Neutrophil (primary cell): ENCODE measurements around the gene C14orf180.

Source experiments
- H3K27ac ChIP-seq: fragments of 200-600 bp; sonication (generic); 2 replicates; pipeline ENCODE4 v1.5.1; 2016; ENCODE audit warnings: mild to moderate bottlenecking, moderate library complexity
- H3K27me3 ChIP-seq: fragments of 200-600 bp; sonication (generic); 2 replicates; pipeline ENCODE4 v1.6.0; 2016; ENCODE audit warnings: mild to moderate bottlenecking
- H3K36me3 ChIP-seq: fragments of 200-600 bp; sonication (generic); 2 replicates; pipeline ENCODE4 v1.5.1; 2017
- H3K4me1 ChIP-seq, 2 experiments: fragments of 200-600 bp in 1 of 2; sonication (generic) in 1 of 2; 1 replicate in 1 of 2; 2 replicates in 1 of 2; pipeline versions ENCODE4 v1.5.1 to v1.6.1; 2013 to 2016; ENCODE audit warnings: low read depth in 1 of 2, low read length in 1 of 2, mild to moderate bottlenecking in 1 of 2, moderate library complexity in 1 of 2; ENCODE audit not compliant: control insufficient read depth in 1 of 2, insufficient read depth in 1 of 2
- H3K4me3 ChIP-seq, 2 experiments: fragments of 200-600 bp in 1 of 2; sonication (generic) in 1 of 2; 1 replicate in 1 of 2; 2 replicates in 1 of 2; pipeline ENCODE4 v1.5.1; 2013 to 2016; ENCODE audit warnings: low read depth in 1 of 2, low read length in 1 of 2, mild to moderate bottlenecking in 1 of 2, moderate library complexity in 1 of 2
- H3K9me3 ChIP-seq: fragments of 200-600 bp; sonication (generic); 2 replicates; pipeline ENCODE4 v1.5.1; 2016
- TF ChIP-seq, protein P1 (sequence below): fragments of 200-600 bp; sonication (generic); IDR thresholded peaks from 2 replicates; pipeline ENCODE4 v1.5.1; 2016; ENCODE audit warnings: antibody characterized with exemption

The C14orf180 gene

DNA sequence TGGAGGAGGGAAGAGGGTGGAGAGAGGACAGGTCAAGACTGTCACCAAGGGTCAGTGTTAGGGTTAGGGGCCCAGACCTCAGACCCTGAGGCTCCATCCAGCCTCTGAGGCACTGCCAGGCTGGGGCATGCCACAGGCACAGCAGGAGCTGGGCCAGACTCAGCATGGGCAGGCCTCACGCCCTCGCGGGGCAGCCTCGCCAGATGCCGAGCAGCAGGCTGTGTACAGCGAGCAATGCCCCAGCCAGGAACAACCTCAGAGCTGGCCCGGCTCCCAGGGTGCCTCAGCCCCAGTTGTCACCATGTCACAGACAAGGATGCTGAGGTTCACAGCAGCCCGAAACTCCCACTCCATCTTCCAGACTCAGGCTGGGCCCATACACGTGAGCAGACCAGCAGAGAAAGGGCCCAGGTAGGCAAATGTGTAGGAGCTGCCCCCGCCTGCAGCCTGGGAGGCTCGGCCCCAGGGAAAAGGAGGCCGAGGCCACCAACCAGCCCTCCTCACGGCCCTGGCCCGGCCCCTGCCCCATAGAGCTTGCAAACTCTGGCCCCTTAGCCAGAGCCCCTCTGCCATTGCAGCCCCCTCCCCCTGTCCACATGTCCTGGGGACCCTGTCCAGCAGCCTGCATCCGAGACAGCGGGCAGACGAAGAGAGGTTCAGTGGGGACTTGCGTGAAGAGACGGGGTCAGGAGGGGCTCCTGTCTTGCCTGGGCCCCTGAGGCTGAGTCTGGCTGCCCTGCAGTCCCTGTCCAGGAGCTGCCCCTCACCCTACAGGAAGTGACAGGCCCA lies 7.5 kb downstream of the C14orf180 start:
- Histone ChIP-seq H3K4me1 (no peaks in the 10 kb centered on the region), H3K36me3 (no peaks in the 10 kb centered on the region), H3K27ac (no peak overlapping the region), H3K27me3 (peaks cover 4% of the 10 kb centered on the region), H3K9me3 (no peaks in the 10 kb centered on the region), H3K4me3 (no peak overlapping the region)
- TF ChIP-seq, protein P1, sequence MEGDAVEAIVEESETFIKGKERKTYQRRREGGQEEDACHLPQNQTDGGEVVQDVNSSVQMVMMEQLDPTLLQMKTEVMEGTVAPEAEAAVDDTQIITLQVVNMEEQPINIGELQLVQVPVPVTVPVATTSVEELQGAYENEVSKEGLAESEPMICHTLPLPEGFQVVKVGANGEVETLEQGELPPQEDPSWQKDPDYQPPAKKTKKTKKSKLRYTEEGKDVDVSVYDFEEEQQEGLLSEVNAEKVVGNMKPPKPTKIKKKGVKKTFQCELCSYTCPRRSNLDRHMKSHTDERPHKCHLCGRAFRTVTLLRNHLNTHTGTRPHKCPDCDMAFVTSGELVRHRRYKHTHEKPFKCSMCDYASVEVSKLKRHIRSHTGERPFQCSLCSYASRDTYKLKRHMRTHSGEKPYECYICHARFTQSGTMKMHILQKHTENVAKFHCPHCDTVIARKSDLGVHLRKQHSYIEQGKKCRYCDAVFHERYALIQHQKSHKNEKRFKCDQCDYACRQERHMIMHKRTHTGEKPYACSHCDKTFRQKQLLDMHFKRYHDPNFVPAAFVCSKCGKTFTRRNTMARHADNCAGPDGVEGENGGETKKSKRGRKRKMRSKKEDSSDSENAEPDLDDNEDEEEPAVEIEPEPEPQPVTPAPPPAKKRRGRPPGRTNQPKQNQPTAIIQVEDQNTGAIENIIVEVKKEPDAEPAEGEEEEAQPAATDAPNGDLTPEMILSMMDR, result no peak

DNA sequence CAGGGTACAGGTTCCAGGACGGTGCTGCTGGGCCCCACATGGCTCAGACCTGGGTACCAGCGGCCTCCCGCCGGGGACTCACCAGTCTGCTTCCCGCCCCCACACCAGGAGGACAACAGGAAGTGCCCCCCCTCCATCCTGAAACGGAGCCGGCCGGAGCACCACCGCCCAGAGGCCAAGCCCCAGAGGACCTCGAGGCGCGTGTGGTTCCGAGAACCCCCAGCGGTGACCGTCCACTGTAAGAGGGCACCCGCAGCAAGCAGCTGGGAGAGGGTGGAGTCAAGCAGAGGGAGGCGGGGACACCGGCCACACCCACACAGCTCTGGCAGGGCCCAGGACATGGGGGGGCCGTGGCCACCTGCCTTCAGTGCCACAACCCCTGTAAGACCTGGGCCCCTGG lies 8.1 kb downstream of the C14orf180 start:
- Histone ChIP-seq H3K27ac (no peak overlapping the region), H3K27me3 (peaks cover 4% of the 10 kb centered on the region)
- TF ChIP-seq, protein P1, result no peak

DNA sequence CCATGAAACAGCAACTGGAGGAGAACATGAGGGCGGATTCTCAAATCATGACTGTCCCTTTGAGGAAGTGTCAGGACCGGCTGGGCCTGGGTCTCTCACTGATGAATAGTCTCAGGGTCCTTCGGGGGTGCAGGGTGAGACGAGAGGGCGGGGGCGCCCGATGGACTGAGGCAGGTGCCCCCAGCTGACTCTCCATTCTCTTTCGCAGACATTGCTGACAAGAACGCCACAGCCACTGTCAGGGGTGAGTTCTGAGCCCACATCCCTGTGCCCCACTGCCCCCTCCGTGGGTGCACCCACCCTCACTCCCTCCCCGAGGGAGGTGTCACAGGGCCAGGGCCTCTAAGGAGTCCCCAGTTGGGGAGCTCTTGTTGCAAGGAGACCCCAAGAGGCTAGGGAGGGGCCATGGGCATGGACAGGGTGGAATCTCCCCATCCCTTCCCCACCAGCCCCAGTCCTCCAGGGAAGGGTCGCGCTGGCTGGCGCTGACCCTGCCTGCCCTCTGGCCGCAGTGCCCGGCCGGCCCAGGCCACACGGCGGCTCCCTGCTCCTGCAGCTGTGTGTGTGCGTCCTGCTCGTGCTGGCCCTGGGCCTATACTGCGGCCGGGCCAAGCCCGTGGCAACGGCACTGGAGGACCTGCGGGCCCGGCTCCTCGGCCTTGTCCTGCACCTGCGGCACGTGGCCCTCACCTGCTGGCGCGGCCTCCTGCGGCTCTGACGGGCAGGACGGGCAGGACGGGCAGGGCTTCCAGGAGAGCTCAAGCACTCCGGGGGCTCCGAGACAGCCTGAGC lies 8.7 kb downstream of the C14orf180 start:
- Histone ChIP-seq H3K36me3 (no peaks in the 10 kb centered on the region), H3K4me1 (no peaks in the 10 kb centered on the region), H3K27ac (no peak overlapping the region), H3K27me3 (peaks cover 4% of the 10 kb centered on the region), H3K9me3 (no peaks in the 10 kb centered on the region), H3K4me3 (no peak overlapping the region)
- TF ChIP-seq, protein P1, result no peak

More for the DNA sequence above, 8.1 kb downstream of the C14orf180 start:
- Histone ChIP-seq H3K9me3 (no peaks in the 10 kb centered on the region), H3K4me1 (no peaks in the 10 kb centered on the region), H3K36me3 (no peaks in the 10 kb centered on the region), H3K4me3 (no peak overlapping the region)

DNA sequence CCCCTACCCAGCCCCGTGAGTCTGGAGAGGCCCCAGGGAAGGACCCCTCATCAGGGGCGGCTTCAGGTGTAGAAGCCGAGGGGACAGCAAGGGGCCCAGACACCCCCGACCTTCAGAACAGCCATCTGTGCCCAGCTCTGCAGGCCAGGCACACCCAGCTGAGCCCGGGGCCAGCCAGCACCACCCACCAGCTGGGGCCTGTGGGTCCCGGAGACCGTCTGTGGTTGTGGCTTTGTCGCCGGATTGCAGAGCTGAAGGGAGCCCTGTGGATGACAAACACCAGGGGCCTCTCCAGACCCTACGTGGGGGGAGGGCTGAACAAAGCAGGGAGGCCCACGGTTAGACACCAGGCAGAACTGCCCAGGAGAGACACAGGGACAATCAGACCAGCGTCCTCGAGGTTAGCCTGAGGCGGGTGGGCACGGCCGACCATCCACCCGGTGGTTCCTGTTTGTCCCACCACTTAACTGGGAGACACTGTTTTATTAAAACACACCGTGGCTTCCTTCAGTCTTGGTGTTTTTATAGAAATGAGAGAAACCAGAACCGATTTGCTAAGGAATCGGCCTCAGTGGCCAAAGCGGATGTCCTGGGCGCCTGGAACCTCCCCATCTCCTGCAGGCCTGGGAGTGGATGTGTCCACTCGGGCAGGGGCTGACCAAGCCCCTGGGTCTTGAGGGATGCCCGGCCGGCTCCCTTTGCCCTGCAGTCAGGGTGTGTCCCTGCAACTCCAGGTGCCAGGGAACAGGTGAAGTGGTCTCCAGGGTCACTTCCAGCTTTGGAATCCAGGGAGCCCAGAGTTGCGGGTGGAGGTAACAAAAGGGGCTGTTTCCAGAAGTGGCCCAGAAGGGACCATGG lies 10.0 kb downstream of the C14orf180 start:
- H3K9me3 ChIP-seq, result no peaks in the 10 kb centered on the region
- no peak overlapping the region for H3K4me3 ChIP-seq
- TF ChIP-seq, protein P1, result no peak
- H3K4me1 ChIP-seq, result no peaks in the 10 kb centered on the region
- H3K36me3 ChIP-seq, result no peaks in the 10 kb centered on the region
- H3K27ac ChIP-seq, result no peak overlapping the region
- H3K27me3 ChIP-seq, result peaks cover 4% of the 10 kb centered on the region

DNA sequence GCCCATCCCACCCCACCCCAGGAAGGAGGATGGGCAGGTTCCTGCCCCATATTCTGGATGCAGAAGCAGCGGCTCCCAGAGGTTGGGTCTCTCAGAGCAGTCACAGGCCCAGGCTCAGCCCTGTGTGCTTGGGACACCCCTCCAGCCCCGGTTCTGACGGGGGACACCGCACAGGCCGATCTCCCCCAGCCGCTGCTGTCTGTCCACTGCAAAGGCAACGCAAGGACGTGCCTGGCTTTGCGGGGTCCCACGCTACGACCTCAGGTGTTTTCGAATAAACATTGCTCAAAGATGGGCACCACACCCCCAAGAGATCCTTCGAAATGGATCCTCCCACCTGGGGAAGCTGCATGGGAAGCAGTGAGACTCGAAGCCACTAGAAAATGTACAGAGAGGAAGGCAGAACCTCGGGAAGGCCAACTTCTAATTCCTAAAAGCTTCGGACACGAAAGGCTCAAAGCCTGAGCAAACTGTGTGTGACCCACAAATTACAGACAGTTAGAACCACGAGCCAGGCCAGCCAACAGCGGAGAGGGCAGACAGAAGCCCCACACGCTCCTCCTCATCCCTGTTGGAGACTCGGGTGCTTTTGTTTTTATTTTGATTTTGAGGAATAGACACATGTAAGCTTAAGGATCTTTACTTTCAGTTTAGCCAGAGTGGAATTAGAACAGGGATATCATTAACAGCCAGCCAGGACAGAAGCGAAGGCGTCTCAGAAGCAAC lies 10.8 kb downstream of the C14orf180 start:
- TF ChIP-seq, protein P1, result no peak
- Histone ChIP-seq H3K27ac (no peak overlapping the region), H3K36me3 (no peaks in the 10 kb centered on the region), H3K27me3 (peaks cover 4% of the 10 kb centered on the region), H3K9me3 (no peaks in the 10 kb centered on the region), H3K4me1 (no peaks in the 10 kb centered on the region), H3K4me3 (no peak overlapping the region)
